GM18508 (cell line): ENCODE measurements around the gene PWWP2A.
"Not testable (repeated sequence)": the region's sequence is repeated elsewhere in the genome, so short reads cannot be mapped to it uniquely, and the experiment has no call there.

Source experiments
- ATAC-seq: cut with Tn5 transposase; IDR thresholded peaks from one replicate; pipeline ENCODE4 v1.9.1; 2021; ENCODE audit warnings: moderate number of reproducible peaks; ENCODE audit not compliant: insufficient read depth, unreplicated experiment

Gene PWWP2A, protein sequence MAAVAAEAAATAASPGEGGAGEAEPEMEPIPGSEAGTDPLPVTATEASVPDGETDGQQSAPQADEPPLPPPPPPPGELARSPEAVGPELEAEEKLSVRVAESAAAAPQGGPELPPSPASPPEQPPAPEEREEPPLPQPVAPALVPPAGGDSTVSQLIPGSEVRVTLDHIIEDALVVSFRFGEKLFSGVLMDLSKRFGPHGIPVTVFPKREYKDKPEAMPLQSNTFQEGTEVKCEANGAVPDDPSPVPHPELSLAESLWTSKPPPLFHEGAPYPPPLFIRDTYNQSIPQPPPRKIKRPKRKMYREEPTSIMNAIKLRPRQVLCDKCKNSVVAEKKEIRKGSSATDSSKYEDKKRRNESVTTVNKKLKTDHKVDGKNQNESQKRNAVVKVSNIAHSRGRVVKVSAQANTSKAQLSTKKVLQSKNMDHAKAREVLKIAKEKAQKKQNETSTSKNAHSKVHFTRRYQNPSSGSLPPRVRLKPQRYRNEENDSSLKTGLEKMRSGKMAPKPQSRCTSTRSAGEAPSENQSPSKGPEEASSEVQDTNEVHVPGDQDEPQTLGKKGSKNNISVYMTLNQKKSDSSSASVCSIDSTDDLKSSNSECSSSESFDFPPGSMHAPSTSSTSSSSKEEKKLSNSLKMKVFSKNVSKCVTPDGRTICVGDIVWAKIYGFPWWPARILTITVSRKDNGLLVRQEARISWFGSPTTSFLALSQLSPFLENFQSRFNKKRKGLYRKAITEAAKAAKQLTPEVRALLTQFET

DNA sequence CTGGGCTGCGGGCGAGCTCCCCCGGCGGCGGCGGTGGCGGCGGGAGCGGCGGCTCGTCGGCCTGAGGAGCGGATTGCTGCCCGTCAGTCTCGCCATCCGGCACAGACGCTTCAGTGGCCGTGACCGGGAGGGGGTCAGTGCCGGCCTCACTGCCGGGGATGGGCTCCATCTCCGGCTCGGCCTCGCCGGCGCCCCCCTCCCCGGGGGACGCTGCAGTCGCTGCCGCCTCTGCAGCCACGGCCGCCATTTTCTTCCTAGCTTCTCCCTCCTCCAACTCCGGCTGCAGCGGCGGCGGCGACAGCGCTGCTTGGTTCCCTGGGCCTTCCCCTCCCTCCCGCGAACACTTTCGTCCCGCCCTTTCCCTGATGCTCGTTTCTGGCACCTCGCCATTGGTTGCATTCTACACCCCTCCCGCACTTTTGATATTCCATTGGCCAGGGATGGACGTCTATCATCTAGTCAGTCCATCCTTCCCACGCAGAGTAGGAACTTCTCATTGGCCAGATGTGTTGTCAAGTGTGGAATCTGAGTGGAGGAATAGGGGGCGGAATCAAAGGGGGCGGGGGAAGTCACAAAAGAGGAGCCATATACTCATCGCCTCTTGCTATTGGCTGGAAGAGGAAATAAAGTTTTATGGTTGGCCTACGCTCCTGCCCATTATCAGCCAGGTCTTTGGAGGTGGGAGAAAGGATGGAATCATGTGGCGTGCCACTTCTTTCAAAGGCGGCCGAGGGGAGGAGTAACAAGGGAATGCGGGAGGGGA, at the start of gene PWWP2A:
Gene PWWP2A (minus strand): TSS at position 309 of the 763 bp plus-strand sequence. CDS start 62 bp downstream, at position 247.
- peak; percentile 94 for ATAC-seq

DNA sequence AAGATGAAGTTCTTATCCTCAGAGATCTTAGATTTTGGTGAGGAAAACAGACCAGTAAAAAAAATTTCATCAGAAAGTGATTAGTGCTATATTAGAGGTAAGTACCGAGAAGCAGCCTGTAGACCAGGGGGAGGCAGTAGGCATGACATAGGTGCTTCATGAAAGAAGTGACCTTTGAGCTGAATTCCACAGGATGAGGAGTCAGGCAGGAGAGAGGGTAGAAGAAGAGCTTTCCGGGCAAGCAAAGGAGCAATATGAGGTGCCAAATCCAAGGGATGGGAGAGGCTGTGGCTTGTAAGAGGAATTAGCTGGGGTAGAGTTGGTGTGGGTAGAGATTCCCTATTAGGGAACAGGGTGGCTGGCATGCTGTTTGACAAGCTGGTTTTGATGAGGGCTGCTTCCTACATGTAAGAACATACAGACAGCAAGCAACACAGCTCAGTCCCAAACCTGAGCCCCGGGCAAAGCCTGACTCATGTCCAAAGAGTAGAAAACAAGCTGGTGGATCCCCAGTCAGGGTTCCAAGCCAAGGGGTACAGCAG, 48.4 kb upstream of the PWWP2A start:
- no peak for ATAC-seq

DNA sequence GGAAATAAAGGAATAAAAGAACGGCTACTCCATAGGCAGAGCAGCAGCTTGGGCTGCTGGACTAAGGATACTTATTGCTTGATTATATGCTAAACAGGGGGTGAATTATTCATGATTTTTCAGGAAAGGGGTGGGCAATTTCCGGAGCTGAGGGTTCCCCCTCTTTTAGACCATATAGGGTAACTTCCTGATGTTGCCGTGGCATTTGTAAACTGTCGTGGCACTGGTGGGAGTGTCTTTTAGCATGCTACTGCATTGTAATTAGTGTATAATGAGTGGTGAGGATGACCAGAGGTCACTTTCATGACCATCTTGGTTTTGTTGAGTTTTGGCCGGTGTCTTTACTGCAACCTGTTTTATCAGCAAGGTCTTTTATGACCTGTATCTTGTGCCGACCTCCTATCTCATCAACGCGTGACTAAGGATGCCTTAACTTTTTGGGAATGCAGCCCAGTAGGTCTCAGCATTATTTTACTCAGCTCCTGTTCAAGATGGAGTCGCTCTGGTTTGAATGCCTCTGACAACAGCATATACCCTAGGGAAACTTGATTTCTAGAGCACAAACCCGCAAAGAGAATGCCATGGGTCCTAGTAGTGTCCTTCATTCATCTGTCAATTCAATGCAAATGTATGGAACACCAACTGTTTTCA, 47.8 kb upstream of the PWWP2A start:
- no peak for ATAC-seq

DNA sequence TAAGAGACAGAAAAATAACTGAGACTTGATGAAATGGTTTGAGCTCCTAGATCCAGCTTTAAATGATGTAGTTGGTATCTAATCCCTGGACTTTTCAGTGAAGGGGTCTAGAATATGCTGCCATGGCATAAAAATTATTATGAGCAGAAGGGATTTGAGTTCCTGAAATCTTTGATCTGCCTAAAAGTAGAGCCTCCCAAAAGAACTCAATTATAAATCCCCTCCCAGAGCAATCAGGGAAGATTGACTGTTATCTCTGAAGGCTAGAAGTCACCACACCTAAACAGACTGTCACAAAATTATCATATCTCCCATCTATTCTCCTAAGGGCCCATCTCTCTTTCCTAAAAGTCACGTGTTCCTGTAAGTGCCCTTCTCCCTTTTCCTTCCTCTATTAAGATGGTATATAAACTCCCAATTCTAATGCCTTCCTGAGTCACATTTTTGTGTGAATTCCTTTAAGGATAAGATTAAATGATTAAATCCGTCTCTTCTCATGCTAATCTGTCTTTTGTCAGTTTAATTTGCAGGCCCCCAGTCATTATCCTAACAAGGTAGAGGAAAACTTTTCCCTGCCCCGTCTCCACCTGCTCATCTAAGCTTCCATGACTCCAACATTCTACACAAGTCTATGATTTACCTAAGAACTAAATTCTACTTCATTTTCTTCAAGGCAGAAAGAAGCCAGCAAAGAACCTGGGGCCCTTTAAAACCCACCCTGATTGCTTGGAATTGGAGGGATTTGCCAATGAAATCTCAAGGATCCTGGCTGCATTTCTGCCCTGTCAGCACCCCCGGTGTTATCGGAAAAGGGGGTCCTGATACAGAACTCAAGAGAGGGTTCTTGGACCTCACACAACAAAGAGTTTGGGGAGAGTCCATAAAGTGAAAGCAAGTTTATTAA, 47.1 kb upstream of the PWWP2A start:
- ATAC-seq = no peak

DNA sequence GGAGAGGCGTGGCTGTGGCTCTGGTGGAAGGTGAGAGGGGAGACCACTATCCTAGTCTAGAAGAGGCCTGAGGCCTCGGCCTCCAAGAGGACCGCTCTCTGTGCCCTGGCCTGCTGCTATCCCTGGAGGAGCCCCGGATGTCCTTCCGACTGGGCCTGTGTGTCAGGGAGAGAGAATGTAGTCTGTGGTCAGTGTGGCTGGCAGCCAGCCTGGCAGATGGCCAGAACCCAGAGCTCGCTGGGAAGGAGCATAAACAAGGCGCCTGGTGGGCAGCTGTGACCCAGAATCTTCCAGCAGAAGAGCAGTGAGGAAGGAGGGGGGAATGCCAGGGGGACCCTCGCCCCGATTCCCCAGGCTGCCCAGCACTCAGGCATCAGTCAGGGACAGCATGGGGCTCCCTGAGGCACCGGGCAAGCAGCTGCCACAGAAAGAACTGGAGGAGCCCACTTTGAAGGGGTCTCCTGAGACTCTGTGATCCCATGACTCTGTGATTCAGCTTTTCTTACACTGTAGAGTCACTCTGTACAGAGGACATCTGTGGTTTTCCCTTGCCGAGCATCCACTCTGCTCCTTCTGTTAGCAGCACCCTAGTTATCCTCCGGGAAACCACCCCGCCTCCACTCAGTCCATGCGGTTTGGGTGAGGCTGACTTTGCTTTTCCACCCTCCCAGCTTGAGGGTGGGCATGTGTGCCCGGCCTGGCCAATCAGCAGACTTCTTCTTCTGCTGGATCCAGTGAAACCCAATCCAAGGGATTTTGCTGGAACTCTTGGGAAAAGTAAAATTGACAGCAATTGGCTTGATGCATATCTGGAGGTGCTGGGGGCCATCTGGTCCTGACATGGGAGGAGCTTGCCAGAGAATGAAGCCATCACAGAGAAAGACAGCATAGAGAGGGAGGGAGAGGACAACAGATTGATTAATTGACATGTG, 46.2 kb upstream of the PWWP2A start:
- no peak for ATAC-seq

DNA sequence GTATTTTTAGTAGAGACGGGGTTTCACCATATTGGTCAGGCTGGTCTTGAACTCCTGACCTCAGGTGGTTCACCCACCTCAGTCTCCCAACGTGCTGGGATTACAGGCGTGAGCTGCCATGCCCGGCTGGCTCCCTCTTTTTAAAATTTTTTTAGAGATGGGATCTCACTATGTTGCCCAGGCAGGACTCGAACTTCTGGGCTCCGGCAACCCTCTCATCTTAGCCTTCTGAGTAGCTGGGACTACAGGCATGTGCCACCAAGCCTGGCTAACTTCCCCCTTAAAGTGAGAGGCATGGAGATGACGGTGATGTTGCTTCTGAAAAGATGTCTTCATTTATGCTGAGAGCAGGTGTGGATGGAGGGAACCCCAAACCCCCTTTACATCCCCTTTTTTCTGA, 43.7 kb upstream of the PWWP2A start:
- ATAC-seq = no peak

DNA sequence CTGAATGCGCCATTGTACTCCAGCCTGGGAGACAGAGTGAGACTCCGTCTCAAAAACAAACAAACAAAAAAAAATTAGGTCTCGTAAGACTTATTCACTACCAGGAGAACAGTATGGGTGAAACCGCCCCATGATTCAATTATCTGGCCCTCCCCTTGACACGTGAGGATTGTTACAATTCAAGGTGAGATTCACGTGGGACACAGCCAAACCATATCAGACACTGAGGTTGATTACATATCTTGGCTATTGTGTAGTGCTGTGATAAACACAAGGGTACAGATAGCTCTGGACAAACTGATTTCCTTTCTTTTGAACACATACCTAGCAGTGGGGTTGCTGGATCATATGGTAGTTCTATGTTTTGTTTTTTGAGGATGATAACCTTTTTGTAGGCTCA, 42.4 kb upstream of the PWWP2A start:
- ATAC-seq = no peak

DNA sequence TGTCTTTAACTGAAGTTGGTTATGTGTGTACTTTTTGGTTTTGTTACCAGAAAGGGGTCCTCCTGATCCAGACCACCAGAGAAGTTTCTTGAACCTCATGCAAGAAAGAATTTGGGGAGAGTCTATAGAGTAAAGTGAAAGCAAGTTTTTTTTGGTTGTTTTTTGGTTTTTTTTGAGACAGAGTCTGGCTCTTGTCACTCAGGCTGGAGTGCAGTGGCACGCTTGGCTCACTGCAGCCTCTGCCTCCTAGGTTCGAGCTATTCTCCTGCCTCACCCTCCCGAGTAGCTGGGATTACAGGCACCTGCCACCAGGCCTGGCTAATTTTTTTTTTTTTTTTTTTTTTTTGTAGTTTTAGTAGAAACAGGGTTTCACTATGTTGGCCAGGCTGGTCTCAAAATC, 41.6 kb upstream of the PWWP2A start:
- not testable (repeated sequence) for ATAC-seq

DNA sequence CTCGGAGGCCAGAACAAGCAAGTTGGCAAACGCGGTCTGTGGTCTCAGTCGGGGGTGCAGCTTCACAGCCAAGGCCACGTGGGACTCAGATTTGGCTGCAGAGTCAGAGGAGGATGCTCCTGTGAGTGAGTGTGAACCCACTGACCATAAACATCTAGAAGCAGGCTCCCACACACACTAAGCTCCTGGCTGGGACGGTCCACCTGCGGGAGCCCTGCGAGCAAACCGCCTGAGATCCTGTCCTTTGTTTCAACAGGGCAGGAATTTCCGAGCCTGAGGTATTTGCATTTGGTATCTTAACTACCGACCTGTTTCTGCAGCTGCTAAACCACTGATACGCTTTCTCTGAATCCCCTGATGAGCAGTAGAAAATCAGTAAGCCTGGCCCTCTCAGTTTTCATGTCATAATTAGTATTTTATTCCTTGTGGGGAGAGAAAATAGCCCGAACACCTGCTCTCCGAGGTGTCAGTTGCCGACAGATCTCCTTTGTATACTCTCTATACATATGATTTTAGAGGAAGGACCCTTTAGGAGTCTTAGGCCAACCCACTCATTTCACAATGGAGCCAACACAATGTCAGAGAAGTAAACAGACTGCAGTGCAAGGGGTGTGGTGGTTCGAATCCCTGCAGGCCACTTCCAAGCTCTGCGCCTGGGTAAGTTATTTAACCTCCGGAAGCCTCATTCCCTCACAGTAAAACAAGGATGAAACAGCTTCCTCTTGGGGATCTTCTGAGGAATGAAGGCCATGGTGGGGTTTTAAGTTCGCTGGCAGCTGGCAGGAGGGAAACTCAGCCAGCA, 40.9 kb upstream of the PWWP2A start:
- no peak for ATAC-seq

DNA sequence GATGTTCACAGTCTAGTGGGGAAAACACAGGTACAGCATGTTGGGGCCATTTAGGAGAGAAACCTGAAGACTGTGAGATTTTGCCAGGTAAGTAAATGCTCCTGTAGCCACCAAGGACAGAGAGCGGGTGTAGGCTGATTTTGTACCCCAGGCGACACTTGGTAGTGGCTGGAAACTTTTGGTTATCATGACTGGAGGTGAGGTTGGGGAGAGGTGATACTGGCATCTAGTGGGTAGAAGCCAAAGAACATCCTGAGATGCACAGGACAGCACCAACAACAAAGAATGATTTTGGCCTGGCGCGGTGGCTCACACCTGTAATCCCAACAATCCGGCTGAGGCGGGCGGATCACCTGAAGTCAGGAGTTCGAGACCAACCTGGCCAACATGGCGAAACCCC, 38.8 kb upstream of the PWWP2A start:
- ATAC-seq = no peak

DNA sequence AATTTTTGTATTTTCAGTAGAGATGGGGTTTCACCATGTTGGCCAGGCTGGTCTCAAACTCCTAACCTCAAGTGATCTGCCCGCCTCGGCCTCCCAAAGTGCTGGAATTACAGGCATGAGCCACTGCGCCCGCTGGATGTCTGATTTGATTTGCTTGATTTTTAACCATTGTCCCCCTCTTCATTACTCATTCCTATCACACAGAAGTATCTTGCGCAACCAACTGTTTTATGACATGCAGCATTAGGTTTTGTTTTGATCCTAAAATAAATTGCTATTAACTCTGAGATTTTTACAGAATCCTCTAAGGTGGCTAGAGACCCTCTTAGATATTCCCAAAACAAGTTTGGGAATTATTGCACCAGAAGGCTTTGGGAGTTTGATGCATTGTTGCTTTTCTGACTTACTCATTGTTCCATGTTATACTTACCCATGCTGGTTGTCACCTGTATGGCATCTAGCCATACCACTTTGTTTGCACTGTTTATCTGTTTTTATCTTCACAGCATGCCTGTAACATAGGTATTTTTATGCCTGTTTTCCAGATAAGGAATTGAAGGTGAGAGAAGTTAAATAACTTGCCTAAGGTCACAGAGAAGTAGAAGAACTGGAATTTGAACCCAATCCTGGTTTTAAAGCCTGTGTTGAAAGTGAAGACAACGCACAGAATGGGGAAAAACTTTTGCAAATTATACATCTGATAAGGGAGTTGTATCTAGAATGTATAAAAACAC, 35.9 kb upstream of the PWWP2A start:
- no peak for ATAC-seq

DNA sequence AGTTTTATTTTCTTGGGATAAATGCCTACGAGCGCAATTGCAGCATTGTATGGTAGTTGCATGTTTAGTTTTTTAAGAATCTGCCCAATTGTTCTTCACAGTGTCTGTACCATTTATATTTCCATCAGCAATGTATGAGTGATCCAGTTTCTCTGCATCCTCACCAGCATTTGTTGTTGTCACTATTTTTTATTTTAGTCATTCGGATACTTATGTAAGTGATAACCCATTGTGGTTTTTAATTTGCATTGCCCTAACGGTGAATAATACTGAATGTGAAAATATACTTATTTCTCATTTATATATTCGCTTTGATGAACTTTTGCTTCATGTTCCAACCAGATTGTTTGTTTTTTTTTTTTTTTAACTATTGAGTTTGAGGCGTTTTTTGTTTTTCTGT, 33.7 kb upstream of the PWWP2A start:
- ATAC-seq = no peak

DNA sequence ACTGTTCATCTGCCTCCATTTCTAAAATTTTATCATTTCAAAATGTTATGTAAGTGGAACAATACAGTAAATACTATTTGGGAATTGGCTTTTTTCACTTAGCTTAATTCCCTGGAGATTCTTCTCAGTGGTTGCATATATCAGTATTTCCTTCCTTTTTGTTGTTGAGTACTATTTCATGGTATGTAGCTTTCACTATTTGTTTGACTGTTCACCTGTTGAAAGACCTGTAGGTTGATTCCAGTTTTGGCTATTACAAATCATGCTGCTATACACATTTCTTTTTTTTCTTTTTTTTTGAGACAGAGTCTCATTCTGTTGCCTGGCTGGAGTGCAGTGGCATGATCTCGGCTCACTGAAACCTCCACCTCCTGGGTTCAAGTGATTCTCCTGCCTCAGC, 33.0 kb upstream of the PWWP2A start:
- ATAC-seq = no peak

DNA sequence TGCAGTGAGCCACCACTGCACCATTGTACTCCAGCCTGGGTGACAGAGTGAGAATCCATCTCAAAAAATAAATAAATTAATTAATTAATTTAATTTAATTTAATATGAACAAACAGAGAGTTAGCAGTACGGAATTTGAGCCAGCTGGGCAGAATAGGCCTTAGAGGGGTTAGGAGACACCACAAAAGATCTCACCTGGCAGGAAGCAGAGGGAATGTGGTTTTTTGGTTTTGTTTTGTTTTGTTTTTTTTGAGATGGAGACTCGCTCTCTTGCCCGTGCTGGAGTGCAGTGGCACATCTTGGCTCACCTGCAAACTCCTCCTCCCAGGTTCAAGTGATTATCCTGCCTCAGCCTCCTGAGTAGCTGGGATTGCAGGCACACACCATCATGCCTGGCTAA, 31.8 kb upstream of the PWWP2A start:
- ATAC-seq = no peak

DNA sequence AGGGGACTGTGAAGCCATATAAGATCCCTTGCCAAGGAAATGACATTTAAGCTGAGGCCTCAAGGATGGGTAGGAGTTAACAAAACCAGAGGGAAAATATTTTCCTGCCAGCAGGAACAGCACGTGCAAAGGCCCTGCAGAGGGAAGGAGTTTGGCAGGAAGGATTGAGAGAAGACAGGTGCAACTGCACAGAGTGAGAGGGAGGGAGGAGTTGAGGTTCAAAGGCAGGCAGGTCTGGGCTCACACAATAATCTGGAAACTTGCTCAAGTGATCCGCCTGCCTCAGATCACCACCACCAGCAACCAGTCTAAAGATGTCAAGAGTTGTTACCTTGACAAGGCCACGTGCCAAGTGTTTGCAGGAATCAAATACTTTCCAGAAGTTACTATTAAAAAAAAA, 31.1 kb upstream of the PWWP2A start:
- ATAC-seq = no peak

DNA sequence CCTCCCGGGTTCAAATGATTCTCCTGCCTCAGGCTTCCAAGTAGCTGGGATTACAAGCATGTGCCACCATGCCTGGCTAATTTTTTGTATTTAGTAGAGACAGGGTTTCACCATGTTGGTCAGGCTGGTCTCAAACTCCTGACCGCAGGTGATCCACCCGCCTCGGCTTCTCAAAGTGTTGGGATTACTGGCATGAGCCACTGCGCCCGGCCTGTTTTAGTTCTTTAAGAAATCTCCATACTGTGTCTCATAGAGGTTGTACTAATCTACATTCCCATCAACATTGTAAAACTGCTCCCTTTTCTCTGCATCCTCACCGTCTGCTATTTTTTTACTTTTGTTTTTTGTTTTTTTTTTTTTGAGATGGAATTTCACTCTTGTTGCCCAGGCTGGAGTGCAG, 25.2 kb upstream of the PWWP2A start:
- not testable (repeated sequence) for ATAC-seq

DNA sequence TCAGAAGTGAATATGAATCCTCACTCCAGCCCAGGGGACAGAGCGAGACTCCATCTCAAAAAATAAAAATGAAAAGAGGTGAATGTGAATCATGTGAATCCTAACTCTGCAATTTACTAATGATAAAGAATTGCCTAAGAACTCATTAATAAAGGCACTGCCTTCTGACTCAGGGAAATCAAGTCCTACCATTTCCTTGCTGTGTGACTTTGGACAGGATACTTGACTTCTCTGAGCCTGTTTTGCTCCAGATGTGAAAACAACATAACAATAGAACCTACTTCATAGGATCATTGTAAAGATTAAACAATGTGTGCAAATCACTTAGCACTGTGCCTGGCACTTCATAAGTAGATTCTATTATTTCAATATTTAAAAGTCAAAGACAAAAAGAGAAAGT, 15.1 kb upstream of the PWWP2A start:
- no peak for ATAC-seq
